ENCODE data around the gene LAMA4. TPM values are rescaled to one million over a fixed set of nuclear protein-coding genes. Genes with fewer than 3 reads are reported as not detected.

Gene LAMA4
- total and polyA plus RNA-seq, 4 donors = 2.1 to 6.0 (median 3.5) TPM

GRCh38 chr6:112153926-112154607 lies 100.3 kb downstream of the LAMA4 start:
- Histone ChIP-seq H3K4me1 (ENCODE audit: control insufficient read depth in 4 of 4, insufficient read depth in 4 of 4, low read length in 3 of 4) (no peaks in the 10 kb centered on the region), H3K4me3 (ENCODE audit: low read depth in 1 of 3, low read length in 3 of 3) (no peak overlapping the region), H3K27me3 (ENCODE audit: control insufficient read depth in 4 of 4, insufficient read depth in 4 of 4, low read length in 3 of 4) (no peaks in the 10 kb centered on the region), H3K9me3 (ENCODE audit: control insufficient read depth in 4 of 4, low read length in 3 of 4) (no peaks in the 10 kb centered on the region), H3K9ac (ENCODE audit: low read depth in 1 of 2, low read length in 2 of 2) (no peak overlapping the region), H3K36me3 (ENCODE audit: control insufficient read depth in 4 of 4, insufficient read depth in 3 of 4, low read depth in 1 of 4, low read length in 3 of 4) (no peaks in the 10 kb centered on the region), H3K27ac (ENCODE audit: low read depth in 1 of 2, low read length in 2 of 2) (no peak overlapping the region)
- 82% methylated on average over 5 of the region's 5 CpGs for WGBS
- no peak for DNase-seq (ENCODE audit: low spot score)
- no peak for TF ChIP-seq EGR1 (IDR thresholded peaks at IDR 0.05; ENCODE audit: low read depth in 2 of 2)
- TF ChIP-seq CTCF (IDR thresholded peaks at IDR 0.05; ENCODE audit: low read depth, low read length, missing input control) = no peak
- TF ChIP-seq NR2F2 (IDR thresholded peaks at IDR 0.05) = no peak
- TF ChIP-seq FOXA1 (IDR thresholded peaks at IDR 0.05) = no peak
- no peak for TF ChIP-seq FOXA2 (IDR thresholded peaks at IDR 0.05)
- TF ChIP-seq MAX (IDR thresholded peaks at IDR 0.05) = no peak
- TF ChIP-seq RXRA (IDR thresholded peaks at IDR 0.05) = no peak
- no peak for TF ChIP-seq SP1 (IDR thresholded peaks at IDR 0.05)

- H3K36me3 ChIP-seq (ENCODE audit: control insufficient read depth in 4 of 4, insufficient read depth in 3 of 4, low read depth in 1 of 4, low read length in 3 of 4) = no peaks in the 10 kb centered on the region
- no peak overlapping the region for H3K4me3 ChIP-seq (ENCODE audit: low read depth in 1 of 3, low read length in 3 of 3)
- no peak overlapping the region for H3K27ac ChIP-seq (ENCODE audit: low read depth in 1 of 2, low read length in 2 of 2)
- 70% methylated on average over 5 of the region's 5 CpGs for WGBS
- H3K9ac ChIP-seq (ENCODE audit: low read depth in 1 of 2, low read length in 2 of 2) = no peak overlapping the region
- no peak for DNase-seq (ENCODE audit: low spot score)
- TF ChIP-seq HNF4G (IDR thresholded peaks at IDR 0.05) (no peak), ZBTB33 (IDR thresholded peaks at IDR 0.05) (no peak), MAX (IDR thresholded peaks at IDR 0.05) (no peak), RAD21 (IDR thresholded peaks at IDR 0.05) (no peak), RXRA (IDR thresholded peaks at IDR 0.05) (no peak), FOXA2 (IDR thresholded peaks at IDR 0.05) (no peak), FOXA1 (IDR thresholded peaks at IDR 0.05) (no peak), SP1 (IDR thresholded peaks at IDR 0.05) (no peak)
- H3K9me3 ChIP-seq (ENCODE audit: control insufficient read depth in 4 of 4, low read length in 3 of 4) = no peaks in the 10 kb centered on the region
- H3K27me3 ChIP-seq (ENCODE audit: control insufficient read depth in 4 of 4, insufficient read depth in 4 of 4, low read length in 3 of 4) = no peaks in the 10 kb centered on the region
- H3K4me1 ChIP-seq (ENCODE audit: control insufficient read depth in 4 of 4, insufficient read depth in 4 of 4, low read length in 3 of 4) = no peaks in the 10 kb centered on the region
These were observed 104.0 kb downstream of the LAMA4 start for GRCh38 chr6:112150363-112150762.

GRCh38 chr6:112149719-112150263 lies 104.6 kb downstream of the LAMA4 start:
- Histone ChIP-seq H3K4me1 (ENCODE audit: control insufficient read depth in 4 of 4, insufficient read depth in 4 of 4, low read length in 3 of 4) (no peaks in the 10 kb centered on the region), H3K27me3 (ENCODE audit: control insufficient read depth in 4 of 4, insufficient read depth in 4 of 4, low read length in 3 of 4) (no peaks in the 10 kb centered on the region), H3K4me3 (ENCODE audit: low read depth in 1 of 3, low read length in 3 of 3) (no peak overlapping the region), H3K9me3 (ENCODE audit: control insufficient read depth in 4 of 4, low read length in 3 of 4) (no peaks in the 10 kb centered on the region), H3K27ac (ENCODE audit: low read depth in 1 of 2, low read length in 2 of 2) (no peak overlapping the region), H3K36me3 (ENCODE audit: control insufficient read depth in 4 of 4, insufficient read depth in 3 of 4, low read depth in 1 of 4, low read length in 3 of 4) (no peaks in the 10 kb centered on the region), H3K9ac (ENCODE audit: low read depth in 1 of 2, low read length in 2 of 2) (no peak overlapping the region)
- TF ChIP-seq FOXA1 (IDR thresholded peaks at IDR 0.05) (no peak), EGR1 (IDR thresholded peaks at IDR 0.05; ENCODE audit: low read depth in 2 of 2) (no peak), ATF3 (IDR thresholded peaks at IDR 0.05) (no peak), HNF4G (IDR thresholded peaks at IDR 0.05) (no peak), RXRA (IDR thresholded peaks at IDR 0.05) (no peak), ZBTB33 (IDR thresholded peaks at IDR 0.05) (no peak)
- WGBS = 83% methylated on average over 4 of the region's 4 CpGs
- DNase-seq (ENCODE audit: low spot score) = no peak

All from liver (tissue), 9 donors.